HTR-8/SVneo (cell line): ENCODE results near the gene RAB42.
A peak's percentile ranks its signal among the peaks of the same experiment; 100 is the strongest.

ENCODE experiments used
- DNase-seq: peaks from one replicate; pipeline ENCODE4 v3.0.0; 2011; ENCODE audit warnings: low spot score, mixed read lengths; ENCODE audit not compliant: insufficient read length
- FAIRE-seq: peaks from 2 replicates; lab custom pipeline; 2011; peaks lifted over from hg19 to GRCh38; lab: Jason Lieb, UNC

RAB42 gene

DNA sequence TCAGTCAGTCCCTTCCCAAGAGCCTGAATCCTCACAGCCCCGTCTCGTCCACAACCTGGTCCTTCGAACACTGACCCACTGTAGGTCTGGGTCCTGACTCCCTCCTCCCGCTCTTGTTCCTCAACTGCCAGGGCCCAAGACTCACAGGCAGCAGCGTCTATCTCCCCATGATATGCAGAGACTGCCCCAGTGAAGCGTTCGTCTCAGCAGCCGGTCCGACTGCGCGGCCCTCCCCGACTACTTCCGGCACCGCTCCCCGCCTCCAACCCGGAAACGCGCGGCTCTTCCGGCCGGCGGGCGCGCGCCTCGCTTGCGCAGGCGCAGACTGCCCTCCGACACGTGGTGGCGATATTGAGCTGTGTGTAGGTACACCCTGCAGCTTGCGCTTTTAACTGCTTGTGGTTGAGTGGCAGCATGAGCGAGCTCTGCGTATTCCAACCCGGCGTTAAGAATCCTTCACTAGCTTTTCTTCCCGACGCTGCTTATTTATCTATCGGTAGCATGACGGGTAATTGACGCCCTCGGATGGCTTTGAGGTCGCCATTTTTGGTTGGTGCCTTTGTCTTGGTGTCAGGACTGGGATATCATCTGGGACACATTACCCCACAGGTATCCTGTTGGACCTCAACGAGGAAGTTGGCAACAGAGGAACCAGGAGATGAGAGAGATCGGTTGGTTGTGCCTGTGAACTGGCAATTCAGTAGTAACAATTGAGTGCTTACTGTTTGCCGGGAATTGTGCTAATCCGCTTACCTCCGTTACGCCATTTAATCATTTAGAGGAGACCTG lies 51.0 kb downstream of the RAB42 start, which contains the start of gene TAF12:
TAF12 (minus strand) TSS at position 221 of the 789 bp plus-strand sequence. CDS start 20,986 bp downstream, outside the sequence.
- DNase-seq, result peak; percentile 83

DNA sequence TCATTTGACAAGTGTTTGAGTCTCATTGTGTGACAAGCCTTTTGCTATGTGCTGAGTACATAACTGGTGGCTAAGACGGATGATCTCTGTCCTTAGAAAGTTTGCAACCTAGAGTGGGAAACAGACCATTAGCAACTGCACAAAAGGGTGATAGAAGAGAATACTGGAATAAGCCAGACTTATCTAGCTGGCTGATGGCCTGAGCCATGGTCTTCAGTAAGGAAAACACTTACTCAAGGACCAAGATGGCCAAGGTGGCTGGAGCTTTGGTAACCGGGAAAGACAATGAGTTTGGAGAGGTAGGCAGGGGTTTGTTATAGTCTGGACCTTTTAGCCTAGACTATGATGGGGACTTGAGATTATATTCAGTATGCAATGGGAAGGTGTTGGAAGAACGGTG lies 52.4 kb downstream of the RAB42 start:
- DNase-seq, result no peak
- FAIRE-seq, result no peak

More for the DNA sequence above, 51.0 kb downstream of the RAB42 start, which contains the start of gene TAF12:
- peak; percentile 78 for FAIRE-seq
